Measurements from ENCODE around the gene ZNF282. TPM values are rescaled to one million over a fixed set of nuclear protein-coding genes. Genes with fewer than 3 reads are reported as not detected.

Gene ZNF282
- total RNA-seq = 10 to 100 TPM; 16.9 to 28.7 (median 22.2) TPM

- H3K27ac ChIP-seq (replicated peaks in 1 of 4) = peak within 1 kb of the TSS; percentile 89 to 94 (median 91)
- 1% methylated on average over 30 of the region's 97 CpGs for WGBS
- intact Hi-C loops (cut with DNase I) = loop anchor here (5.0 kb wide), 1 partner anchor 48 kb away; the partner anchor contains the start of gene ZNF398
Observed at GRCh38 chr7:149195180-149196150, at the start of gene ZNF282. ZNF282 (plus strand) TSS chr7:149195546; CDS start chr7:149195590, 44 bp downstream.

DNA sequence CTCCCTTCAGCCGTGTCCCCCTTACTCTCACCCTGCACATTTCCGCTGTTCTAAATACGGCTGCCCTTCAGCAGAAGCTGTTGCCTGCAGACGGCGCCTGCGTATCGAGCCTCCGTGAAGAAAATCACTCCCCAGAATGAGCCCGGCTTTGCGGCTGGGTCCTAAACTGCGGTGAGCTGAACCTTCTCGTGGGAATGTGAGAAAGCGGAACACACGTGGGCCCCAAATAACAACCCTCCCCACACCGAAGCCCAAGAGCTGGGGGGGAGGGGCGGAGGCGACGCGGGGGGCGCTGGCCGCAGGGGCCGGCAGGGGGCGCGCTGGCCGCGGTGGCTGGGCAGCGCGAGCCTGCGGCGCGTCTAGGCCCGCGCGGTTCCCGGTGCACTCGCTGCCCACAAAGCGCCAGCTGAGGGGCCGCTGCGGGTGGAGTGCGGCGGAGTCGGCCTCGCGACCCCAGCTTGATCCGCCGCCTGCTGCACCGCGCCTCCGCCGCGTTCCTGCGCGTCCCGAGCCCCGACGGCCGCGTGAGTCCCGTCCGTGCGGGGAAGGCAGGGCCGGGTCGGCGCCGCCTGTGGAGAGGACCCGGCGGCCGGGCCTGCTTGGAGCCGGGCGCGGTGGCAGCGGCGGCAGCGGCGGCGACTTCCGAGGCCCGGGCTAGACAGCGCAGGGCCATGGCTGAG, 48.1 kb upstream of the ZNF282 start, which contains the start of gene ZNF398:
TSS of gene ZNF398 (plus strand) at position 382 of the 680 bp plus-strand sequence. CDS start at position 672, 290 bp downstream.
- H3K4me3 ChIP-seq = peak within 1 kb of the TSS; percentile 82 to 96 (median 92)
- no peaks in the 10 kb centered on the region for H3K9me3 ChIP-seq
- DNase-seq (ENCODE audit: extremely low spot score) = peak; percentile 92
- WGBS = 0% methylated on average over 16 of the region's 79 CpGs
- no peaks in the 10 kb centered on the region for H3K36me3 ChIP-seq
- H3K27me3 ChIP-seq = no peaks in the 10 kb centered on the region
- peak; percentile 35 to 36 for TF ChIP-seq POLR2AphosphoS5 (IDR thresholded peaks at IDR 0.05)
- peak; percentile 75 to 94 (median 78) for TF ChIP-seq CTCF (IDR thresholded peaks at IDR 0.05)
- no peak for TF ChIP-seq EP300 (IDR thresholded peaks at IDR 0.05)
- TF ChIP-seq POLR2A (IDR thresholded peaks at IDR 0.05; ENCODE audit: low read depth) = no peak
- H3K27ac ChIP-seq (replicated peaks in 1 of 4) = peak within 1 kb of the TSS; percentile 88 to 95 (median 94)
- intact Hi-C loops (cut with DNase I) = loop anchor here (2.0 to 5.0 kb wide), 2 partner anchors 20 to 50 kb away; partner anchors contain the start of genes ZNF282 and ZNF425
- H3K4me1 ChIP-seq = peaks cover 10 to 32% (median 29%) of the 10 kb centered on the region in 4 donors

More at GRCh38 chr7:149195180-149196150, at the start of gene ZNF282:
- TF ChIP-seq POLR2A (IDR thresholded peaks at IDR 0.05; ENCODE audit: low read depth) (no peak), EP300 (IDR thresholded peaks at IDR 0.05) (no peak), CTCF (IDR thresholded peaks at IDR 0.05) (peak; percentile 53 to 75 (median 58)), POLR2AphosphoS5 (IDR thresholded peaks at IDR 0.05) (peak; percentile 70 to 78)
- Histone ChIP-seq H3K36me3 (peaks cover 23 to 27% (median 25%) of the 10 kb centered on the region in 4 donors), H3K4me3 (peak within 1 kb of the TSS; percentile 72 to 92 (median 81)), H3K9me3 (no peaks in the 10 kb centered on the region), H3K27me3 (peaks cover 0 to 3% (median 0%) of the 10 kb centered on the region in 4 donors), H3K4me1 (peaks cover 20 to 31% (median 30%) of the 10 kb centered on the region in 4 donors)
- DNase-seq (ENCODE audit: extremely low spot score) = peak; percentile 96

DNA sequence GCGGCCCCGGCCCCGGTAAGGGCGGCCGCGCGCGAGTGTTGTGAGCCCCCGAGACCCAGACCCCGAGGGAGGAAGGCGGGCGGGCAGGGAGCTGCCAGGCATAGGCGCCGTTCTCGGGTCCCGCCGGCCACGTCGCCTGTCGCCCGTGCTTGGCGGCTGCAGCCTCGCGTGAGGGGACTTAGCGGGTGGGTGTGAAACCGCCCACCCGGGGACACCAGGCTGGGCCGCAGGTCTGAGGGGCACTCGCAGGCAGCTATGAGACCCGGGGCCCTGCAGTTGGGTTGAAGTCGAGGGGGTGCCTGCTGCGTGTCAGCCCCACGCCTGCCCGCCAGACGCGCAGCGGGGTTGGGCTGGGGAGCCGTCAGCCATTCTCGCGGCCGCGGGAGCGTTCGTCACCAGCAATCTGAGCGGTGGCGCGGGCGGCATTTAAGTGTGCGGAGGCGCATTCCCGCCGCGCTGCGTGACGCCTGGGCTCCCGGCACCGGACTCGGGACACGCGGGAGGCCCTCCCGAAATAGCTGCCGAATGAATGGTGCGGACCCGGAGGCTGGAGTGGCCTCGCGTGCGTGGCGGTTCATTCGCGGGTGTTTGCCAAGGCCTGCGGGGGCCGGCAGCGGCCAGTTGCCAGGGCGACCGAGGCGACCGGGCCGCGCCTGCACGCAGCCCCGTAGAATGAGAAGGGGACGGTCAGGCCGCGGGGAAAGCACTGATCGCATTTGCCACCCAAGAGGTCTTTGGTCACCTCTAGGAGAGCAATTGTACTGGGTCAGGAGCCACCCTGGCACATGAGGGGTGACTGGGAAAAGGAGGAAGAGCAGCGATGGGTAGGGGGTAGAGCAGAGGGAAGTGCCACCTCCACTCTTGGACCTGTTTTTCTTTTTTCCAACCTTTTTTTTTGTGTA, 47.3 kb upstream of the ZNF282 start:
- intact Hi-C loops (cut with DNase I) = loop anchor here (2.0 to 5.0 kb wide), 2 partner anchors 21 to 49 kb away; partner anchors contain the start of genes ZNF282 and ZNF425
- WGBS = 0% methylated on average over 7 of the region's 86 CpGs

More for the DNA sequence above, 47.3 kb upstream of the ZNF282 start:
- peak overlapping the region; percentile 88 to 95 (median 94) for H3K27ac ChIP-seq (replicated peaks in 1 of 4)
- peak overlapping the region; percentile 82 to 96 (median 92) for H3K4me3 ChIP-seq
- H3K36me3 ChIP-seq = no peaks in the 10 kb centered on the region
- H3K27me3 ChIP-seq = no peaks in the 10 kb centered on the region
- no peaks in the 10 kb centered on the region for H3K9me3 ChIP-seq
- no peak for DNase-seq (ENCODE audit: extremely low spot score)
- TF ChIP-seq EP300 (IDR thresholded peaks at IDR 0.05) = no peak
- TF ChIP-seq POLR2A (IDR thresholded peaks at IDR 0.05; ENCODE audit: low read depth) = no peak
- TF ChIP-seq CTCF (IDR thresholded peaks at IDR 0.05) = no peak
- no peak for TF ChIP-seq POLR2AphosphoS5 (IDR thresholded peaks at IDR 0.05)
- peaks cover 10 to 32% (median 29%) of the 10 kb centered on the region in 4 donors for H3K4me1 ChIP-seq
